Mammary epithelial cell (primary cell): Measurements from ENCODE around the gene HMCN2.

ENCODE experiments used
- EZH2 ChIP-seq: IDR thresholded peaks from 2 replicates; pipeline ENCODE4 v1.6.1; 2012; ENCODE audit warnings: low read length, inconsistent platforms, borderline replicate concordance
- TF ChIP-seq, protein P1 (sequence below), 2 donors: IDR thresholded peaks in 1 of 2; conservative IDR thresholded peaks in 1 of 2; 2 replicates each; pipeline ENCODE4 v1.5.1; 2011 to 2012; ENCODE audit warnings: inconsistent platforms in 2 of 2, low read length in 2 of 2, mild to moderate bottlenecking in 2 of 2, control low read depth in 1 of 2, low read depth in 1 of 2; ENCODE audit not compliant: insufficient read depth in 1 of 2; ENCODE audit errors: extremely low read depth in 1 of 2

DNA sequence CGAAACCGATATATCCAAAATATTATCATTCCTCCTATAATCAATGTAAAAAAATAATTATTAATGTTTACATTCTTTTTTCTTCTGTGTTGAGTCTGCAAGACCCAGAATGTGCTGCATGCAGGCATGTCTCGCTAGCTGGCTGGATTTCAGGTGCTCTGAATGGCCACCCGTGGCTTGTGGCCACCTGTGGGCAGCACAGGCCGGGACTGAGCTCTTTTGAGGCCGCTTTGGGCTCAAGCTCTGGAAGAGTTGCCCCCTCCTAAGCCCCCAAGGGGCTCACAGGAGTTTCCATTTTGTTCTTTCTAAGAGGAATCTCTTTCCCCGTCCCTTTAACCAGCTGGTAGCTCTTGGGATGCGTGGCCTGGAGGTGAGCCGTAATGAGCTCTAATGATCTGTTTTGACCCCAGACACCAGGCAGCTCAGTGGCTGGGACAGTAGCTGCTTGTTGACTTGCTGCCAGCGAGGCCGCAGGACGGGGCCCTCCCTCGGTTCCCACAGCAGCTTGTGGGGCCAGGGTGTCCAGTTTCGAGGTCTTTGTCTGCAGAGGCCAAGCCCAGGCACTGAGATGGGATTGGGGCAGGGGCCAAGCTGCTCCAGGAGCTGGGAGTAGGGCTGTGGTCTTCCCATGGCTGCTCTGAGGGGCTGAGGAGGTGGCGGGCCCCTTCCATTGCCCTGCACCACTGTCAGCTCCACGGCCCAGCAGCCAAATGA is 200.0 kb downstream of the HMCN2 start:
- no peak for TF ChIP-seq EZH2
- TF ChIP-seq, protein P1, sequence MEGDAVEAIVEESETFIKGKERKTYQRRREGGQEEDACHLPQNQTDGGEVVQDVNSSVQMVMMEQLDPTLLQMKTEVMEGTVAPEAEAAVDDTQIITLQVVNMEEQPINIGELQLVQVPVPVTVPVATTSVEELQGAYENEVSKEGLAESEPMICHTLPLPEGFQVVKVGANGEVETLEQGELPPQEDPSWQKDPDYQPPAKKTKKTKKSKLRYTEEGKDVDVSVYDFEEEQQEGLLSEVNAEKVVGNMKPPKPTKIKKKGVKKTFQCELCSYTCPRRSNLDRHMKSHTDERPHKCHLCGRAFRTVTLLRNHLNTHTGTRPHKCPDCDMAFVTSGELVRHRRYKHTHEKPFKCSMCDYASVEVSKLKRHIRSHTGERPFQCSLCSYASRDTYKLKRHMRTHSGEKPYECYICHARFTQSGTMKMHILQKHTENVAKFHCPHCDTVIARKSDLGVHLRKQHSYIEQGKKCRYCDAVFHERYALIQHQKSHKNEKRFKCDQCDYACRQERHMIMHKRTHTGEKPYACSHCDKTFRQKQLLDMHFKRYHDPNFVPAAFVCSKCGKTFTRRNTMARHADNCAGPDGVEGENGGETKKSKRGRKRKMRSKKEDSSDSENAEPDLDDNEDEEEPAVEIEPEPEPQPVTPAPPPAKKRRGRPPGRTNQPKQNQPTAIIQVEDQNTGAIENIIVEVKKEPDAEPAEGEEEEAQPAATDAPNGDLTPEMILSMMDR (conservative IDR thresholded peaks at IDR 0.05 in 1 of 2, IDR thresholded peaks at IDR 0.05 in 1 of 2; ENCODE audit: extremely low read depth in 1 of 2, insufficient read depth in 1 of 2, low read depth in 1 of 2, low read length in 2 of 2): no peak
